HCT116 (cell line): ENCODE data around the gene TMEM63B. TPM values are rescaled to one million over a fixed set of nuclear protein-coding genes. Genes with fewer than 3 reads are reported as not detected.
A peak's percentile ranks its signal among the peaks of the same experiment; 100 is the strongest.

Experiments used
- ATAC-seq: fragments of 200-7000 bp; cut with Tn5 transposase; 2 replicates; pipeline ENCODE4 v1.9.1; 2020; ENCODE audit warnings: mild to moderate bottlenecking, moderate library complexity
- BruUV-seq: library from RNA; stranded (reverse); fragments of 400-500 nt; replicated peaks from 2 replicates; lab custom pipeline; 2021; lab: Mats Ljungman, UMichigan
- CTCF ChIA-PET: fragments of 300-600 bp; sonication (Branson Sonifier 250); formaldehyde crosslinking; loops from one replicate; lab custom pipeline; 2021; ENCODE audit warnings: antibody characterized with exemption; lab: Charles Lee
- POLR2A ChIA-PET: fragments of 300-600, 350-600 bp; sonication (Branson Sonifier 250); formaldehyde crosslinking; loops from one replicate; lab custom pipeline; 2021; ENCODE audit warnings: antibody characterized with exemption; lab: Charles Lee
- RAD21 ChIA-PET, 2 experiments: fragments of 300-600 bp; sonication (Branson Sonifier 250); formaldehyde crosslinking; loops; one replicate each; lab custom pipeline; 2023; ENCODE audit warnings: low total read pairs in 2 of 2; ENCODE audit not compliant: uncharacterized antibody in 2 of 2, unreplicated experiment in 2 of 2, low non-redundant PET in 1 of 2; lab: Charles Lee
- DNase-seq: peaks from one replicate; pipeline ENCODE4 v3.0.0-alpha.2; 2010; ENCODE audit warnings: low read depth, low spot score
- H2AFZ ChIP-seq: fragments of 200-600 bp; shearing (Covaris generic), sonication (generic); 2 replicates; pipeline ENCODE4 v1.6.1; 2017; ENCODE audit warnings: low read depth, mixed run types, mixed read lengths, antibody characterized with exemption, low read length; ENCODE audit not compliant: poor library complexity, severe bottlenecking
- H3K27ac ChIP-seq: 2 replicates; pipeline ENCODE4 v1.5.1; 2012; ENCODE audit warnings: low read depth, low read length
- H3K27me3 ChIP-seq: fragments of 200-600 bp; sonication (generic); 2 replicates; pipeline ENCODE4 v1.6.1; 2016; ENCODE audit warnings: mixed run types, low read length, mixed read lengths; ENCODE audit not compliant: insufficient read depth
- H3K36me3 ChIP-seq, 2 experiments: fragments of 200-500 bp in 1 of 2; fragments of 200-600 bp in 1 of 2; sonication (Bioruptor generic) in 1 of 2; sonication (generic) in 1 of 2; 2 replicates each; pipeline versions ENCODE4 v1.5.1 to v1.6.1; 2014 to 2016; ENCODE audit warnings: low read length in 2 of 2, inconsistent platforms in 1 of 2, mixed read lengths in 1 of 2, mixed run types in 1 of 2; ENCODE audit not compliant: insufficient read depth in 2 of 2, control insufficient read depth in 1 of 2
- H3K4me1 ChIP-seq, 2 experiments: fragments of 200-600 bp in 1 of 2; sonication (generic) in 1 of 2; 2 replicates each; pipeline versions ENCODE4 v1.5.1 to v1.6.1; 2012 to 2017; ENCODE audit warnings: low read length in 2 of 2, inconsistent platforms in 1 of 2, mild to moderate bottlenecking in 1 of 2, mixed read lengths in 1 of 2, mixed run types in 1 of 2, moderate library complexity in 1 of 2; ENCODE audit not compliant: insufficient read depth in 2 of 2, control insufficient read depth in 1 of 2
- H3K4me2 ChIP-seq: fragments of 200-600 bp; sonication (generic); 2 replicates; pipeline ENCODE4 v1.6.1; 2017; ENCODE audit warnings: mixed run types, low read length, mixed read lengths
- H3K4me3 ChIP-seq, 2 experiments: fragments of 200-600 bp in 1 of 2; sonication (generic) in 1 of 2; replicated peaks in 1 of 2; 2 replicates each; pipeline ENCODE4 v1.5.1; 2011 to 2016; ENCODE audit warnings: low read length in 2 of 2, control low read depth in 1 of 2, low read depth in 1 of 2, mild to moderate bottlenecking in 1 of 2, mixed read lengths in 1 of 2, mixed run types in 1 of 2
- H3K79me2 ChIP-seq: fragments of 200-600 bp; sonication (generic); 2 replicates; pipeline ENCODE4 v1.6.1; 2017; ENCODE audit warnings: mild to moderate bottlenecking, mixed run types, low read length, moderate library complexity, mixed read lengths; ENCODE audit not compliant: insufficient read depth
- H3K9ac ChIP-seq: fragments of 200-600 bp; sonication (generic); 2 replicates; pipeline ENCODE4 v1.6.1; 2016; ENCODE audit warnings: low read length, mixed read lengths
- H3K9me2 ChIP-seq: fragments of 200-600 bp; sonication (generic), shearing (Covaris generic); 2 replicates; pipeline ENCODE4 v1.6.1; 2017; ENCODE audit warnings: mixed run types, mild to moderate bottlenecking, moderate library complexity; ENCODE audit not compliant: insufficient read depth
- H3K9me3 ChIP-seq, 2 experiments: fragments of 200-500 bp in 1 of 2; fragments of 200-600 bp in 1 of 2; sonication (Bioruptor generic) in 1 of 2; sonication (generic) in 1 of 2; 2 replicates each; pipeline ENCODE4 v1.6.1; 2014 to 2017; ENCODE audit warnings: low read length in 2 of 2, mixed read lengths in 2 of 2, inconsistent platforms in 1 of 2, low read depth in 1 of 2, mild to moderate bottlenecking in 1 of 2, mixed run types in 1 of 2, moderate library complexity in 1 of 2; ENCODE audit not compliant: control insufficient read depth in 1 of 2, insufficient read depth in 1 of 2
- H4K20me1 ChIP-seq: fragments of 200-600 bp; sonication (generic), shearing (Covaris generic); 2 replicates; pipeline ENCODE4 v1.6.1; 2017; ENCODE audit warnings: mixed run types, mild to moderate bottlenecking, moderate library complexity; ENCODE audit not compliant: insufficient read depth
- ATF3 ChIP-seq: IDR thresholded peaks from 2 replicates; pipeline ENCODE4 v1.6.1; 2012
- CBX3 ChIP-seq: IDR thresholded peaks from 2 replicates; pipeline ENCODE4 v1.6.1; 2012; ENCODE audit warnings: low read depth
- EGR1 ChIP-seq: IDR thresholded peaks from 2 replicates; pipeline ENCODE4 v1.6.1; 2012; ENCODE audit warnings: low read depth
- ELF1 ChIP-seq: IDR thresholded peaks from 2 replicates; pipeline ENCODE4 v1.6.1; 2012; ENCODE audit warnings: low read depth, borderline replicate concordance
- EZH2 ChIP-seq: fragments of 200-600 bp; sonication (generic); IDR thresholded peaks from 2 replicates; pipeline ENCODE4 v1.6.1; 2017; ENCODE audit warnings: antibody characterized with exemption, mixed run types
- EZH2phosphoT487 ChIP-seq: fragments of 200-600 bp; IDR thresholded peaks from 2 replicates; pipeline ENCODE4 v1.6.1; 2018; ENCODE audit warnings: antibody characterized with exemption, borderline replicate concordance
- FOSL1 ChIP-seq: IDR thresholded peaks from 2 replicates; pipeline ENCODE4 v1.6.1; 2012; ENCODE audit warnings: low read depth
- JUND ChIP-seq: IDR thresholded peaks from 2 replicates; pipeline ENCODE4 v1.6.1; 2012
- POLR2AphosphoS5 ChIP-seq: IDR thresholded peaks from 2 replicates; pipeline ENCODE4 v1.6.1; 2011; ENCODE audit warnings: mild to moderate bottlenecking, low read depth, low read length, moderate library complexity
- RAD21 ChIP-seq: IDR thresholded peaks from 2 replicates; pipeline ENCODE4 v1.6.1; 2012; ENCODE audit warnings: low read depth, mild to moderate bottlenecking
- SIN3A ChIP-seq: IDR thresholded peaks from 2 replicates; pipeline ENCODE4 v1.6.1; 2012; ENCODE audit warnings: low read depth
- SP1 ChIP-seq: IDR thresholded peaks from 2 replicates; pipeline ENCODE4 v1.6.1; 2012; ENCODE audit warnings: low read depth
- TCF7L2 ChIP-seq: IDR thresholded peaks from 2 replicates; pipeline ENCODE4 v1.7.0; 2011; ENCODE audit warnings: borderline replicate concordance, inconsistent platforms; ENCODE audit not compliant: insufficient read depth, insufficient read length; ENCODE audit errors: extremely low read depth
- YY1 ChIP-seq: IDR thresholded peaks from 2 replicates; pipeline ENCODE4 v1.6.1; 2011; ENCODE audit warnings: low read length, low read depth, moderate library complexity, mild to moderate bottlenecking; ENCODE audit not compliant: insufficient replicate concordance; ENCODE audit errors: extremely low read depth
- ZBTB33 ChIP-seq: IDR thresholded peaks from 2 replicates; pipeline ENCODE4 v1.6.1; 2011; ENCODE audit warnings: mild to moderate bottlenecking, low read length, moderate library complexity; ENCODE audit not compliant: insufficient replicate concordance; ENCODE audit errors: extremely low read depth
- ZFX ChIP-seq: fragments of 450-650 bp; IDR thresholded peaks from 2 replicates; pipeline ENCODE4 v1.6.1; 2017
- ZNF274 ChIP-seq: fragments of 200-500 bp; sonication (Bioruptor generic); IDR thresholded peaks from 2 replicates; pipeline ENCODE4 v1.6.1; 2014; ENCODE audit warnings: mild to moderate bottlenecking, low read depth, low read length, inconsistent platforms
- intact Hi-C: fragments of 100-400 bp; cut with micrococcal nuclease; formaldehyde crosslinking; loops from 2 replicates; pipeline ENCODE4 v1.10.0; 2022
- total RNA-seq: library from RNA; stranded (reverse); gene quantifications from one replicate; pipeline ENCODE4 v1.2.1, GENCODE V29; 2021; ENCODE audit not compliant: unreplicated experiment
- TF ChIP-seq, protein P1 (sequence below), 3 experiments: fragments of 200-600 bp in 1 of 3; sonication (generic) in 1 of 3; IDR thresholded peaks in 2 of 3; conservative IDR thresholded peaks in 1 of 3; 2 replicates each; pipeline ENCODE4 v1.5.1; 2012 to 2017; ENCODE audit warnings: low read depth in 2 of 3, low read length in 2 of 3, antibody characterized with exemption in 1 of 3, borderline replicate concordance in 1 of 3, control low read depth in 1 of 3, mild to moderate bottlenecking in 1 of 3, mixed read lengths in 1 of 3, mixed run types in 1 of 3, moderate library complexity in 1 of 3; ENCODE audit not compliant: insufficient read depth in 1 of 3
- TF ChIP-seq, protein P2 (sequence below): IDR thresholded peaks from 2 replicates; pipeline ENCODE4 v1.6.1; 2012

Gene TMEM63B
- total RNA-seq, 1 experiment from 2014 or later = 58.2 TPM

DNA sequence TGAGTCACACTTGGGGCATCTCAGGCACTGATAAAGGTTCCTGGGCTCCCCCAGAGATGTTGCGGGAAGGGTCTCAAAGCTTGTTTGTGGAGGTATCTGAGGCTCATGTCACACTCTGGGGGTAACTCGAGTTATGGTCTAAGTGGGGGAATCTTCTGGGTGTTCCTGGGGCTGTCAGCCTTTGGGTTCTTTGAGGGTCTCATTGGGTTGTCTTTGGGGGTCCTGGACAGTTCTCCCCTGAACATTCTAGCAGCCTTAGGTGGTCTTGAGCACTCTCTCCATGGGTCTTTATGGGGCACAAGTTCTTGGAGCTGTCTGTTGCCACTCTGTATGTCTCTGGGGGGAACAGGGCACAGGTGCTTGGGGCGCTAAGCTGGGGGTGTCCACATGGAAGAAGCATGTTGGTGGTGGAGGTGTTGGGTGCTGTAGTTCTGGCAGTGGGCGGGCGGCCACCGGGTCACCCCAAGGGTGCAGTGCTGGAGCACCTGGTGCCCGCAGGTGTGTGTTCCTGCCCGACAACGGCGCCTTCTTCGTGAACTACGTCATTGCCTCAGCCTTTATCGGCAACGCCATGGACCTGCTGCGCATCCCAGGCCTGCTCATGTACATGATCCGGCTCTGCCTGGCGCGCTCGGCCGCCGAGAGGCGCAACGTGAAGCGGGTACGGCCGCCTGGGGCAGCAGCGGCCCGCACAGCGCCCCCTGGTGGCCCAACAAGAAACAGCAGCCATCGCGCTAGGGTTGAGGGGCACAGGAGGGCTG, 24.2 kb downstream of the TMEM63B start:
- no peaks in the 10 kb centered on the region for H3K9me3 ChIP-seq
- H3K4me2 ChIP-seq = peak overlapping the region; percentile 35; the same call in 1 of the 2 replicates
- H3K27me3 ChIP-seq = no peaks in the 10 kb centered on the region
- H3K4me1 ChIP-seq = peaks cover 0 to 6% of the 10 kb centered on the region in 2 experiments; a peak in 1 of 4 replicates
- H4K20me1 ChIP-seq = no peaks in the 10 kb centered on the region
- no peak overlapping the region for H2AFZ ChIP-seq
- ATAC-seq (peak; percentile 95), DNase-seq (peak; percentile 41)
- ChIA-PET CTCF (interaction anchor here (0.6 to 1.1 kb wide), 2 partner anchors 16 to 55 kb away, joined by 3 to 4 read pairs; no protein-coding TSS in a partner anchor), RAD21 (interaction anchor here in 1 of 2 experiments (1.3 kb wide), 1 partner anchor 55 kb away, joined by 5 read pairs; no protein-coding TSS in a partner anchor), POLR2A (no interaction called here)
- BruUV-seq = no TSS peak
- H3K27ac ChIP-seq = no peak overlapping the region
- H3K79me2 ChIP-seq = no peaks in the 10 kb centered on the region
- H3K9ac ChIP-seq = no peak overlapping the region
- intact Hi-C loops = loop anchor here (1.0 kb wide), 1 partner anchor 55 kb away; no protein-coding TSS in a partner anchor
- H3K36me3 ChIP-seq = peaks cover 8 to 10% of the 10 kb centered on the region in 2 experiments; a peak in 3 of 4 replicates
- no peak overlapping the region for H3K4me3 ChIP-seq
- H3K9me2 ChIP-seq = no peaks in the 10 kb centered on the region
- TF ChIP-seq EGR1 = no peak
- no peak for TF ChIP-seq SIN3A
- TF ChIP-seq FOSL1 = no peak
- no peak for TF ChIP-seq ZBTB33
- TF ChIP-seq, protein P1, sequence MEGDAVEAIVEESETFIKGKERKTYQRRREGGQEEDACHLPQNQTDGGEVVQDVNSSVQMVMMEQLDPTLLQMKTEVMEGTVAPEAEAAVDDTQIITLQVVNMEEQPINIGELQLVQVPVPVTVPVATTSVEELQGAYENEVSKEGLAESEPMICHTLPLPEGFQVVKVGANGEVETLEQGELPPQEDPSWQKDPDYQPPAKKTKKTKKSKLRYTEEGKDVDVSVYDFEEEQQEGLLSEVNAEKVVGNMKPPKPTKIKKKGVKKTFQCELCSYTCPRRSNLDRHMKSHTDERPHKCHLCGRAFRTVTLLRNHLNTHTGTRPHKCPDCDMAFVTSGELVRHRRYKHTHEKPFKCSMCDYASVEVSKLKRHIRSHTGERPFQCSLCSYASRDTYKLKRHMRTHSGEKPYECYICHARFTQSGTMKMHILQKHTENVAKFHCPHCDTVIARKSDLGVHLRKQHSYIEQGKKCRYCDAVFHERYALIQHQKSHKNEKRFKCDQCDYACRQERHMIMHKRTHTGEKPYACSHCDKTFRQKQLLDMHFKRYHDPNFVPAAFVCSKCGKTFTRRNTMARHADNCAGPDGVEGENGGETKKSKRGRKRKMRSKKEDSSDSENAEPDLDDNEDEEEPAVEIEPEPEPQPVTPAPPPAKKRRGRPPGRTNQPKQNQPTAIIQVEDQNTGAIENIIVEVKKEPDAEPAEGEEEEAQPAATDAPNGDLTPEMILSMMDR (IDR thresholded peaks at IDR 0.05 in 2 of 3, conservative IDR thresholded peaks at IDR 0.05 in 1 of 3; ENCODE audit: borderline replicate concordance in 1 of 3, insufficient read depth in 1 of 3, low read depth in 2 of 3, low read length in 2 of 3) = peak; percentile 97 to 100 (median 99)
- no peak for TF ChIP-seq ATF3
- TF ChIP-seq ELF1 = no peak
- TF ChIP-seq ZNF274 = no peak
- TF ChIP-seq SP1 = no peak
- peak; percentile 81 for TF ChIP-seq RAD21
- TF ChIP-seq EZH2 = no peak
- no peak for TF ChIP-seq JUND
- peak; percentile 23 for TF ChIP-seq TCF7L2
- TF ChIP-seq POLR2AphosphoS5 = no peak
- TF ChIP-seq, protein P2, sequence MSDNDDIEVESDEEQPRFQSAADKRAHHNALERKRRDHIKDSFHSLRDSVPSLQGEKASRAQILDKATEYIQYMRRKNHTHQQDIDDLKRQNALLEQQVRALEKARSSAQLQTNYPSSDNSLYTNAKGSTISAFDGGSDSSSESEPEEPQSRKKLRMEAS = no peak
- TF ChIP-seq YY1 = peak; percentile 63
- TF ChIP-seq CBX3 = no peak
- peak; percentile 22; the same call in 1 of the 2 replicates for TF ChIP-seq ZFX
- no peak for TF ChIP-seq EZH2phosphoT487
